HepG2 (cell line): ENCODE data around the gene PRR12. TPM values are rescaled to one million over a fixed set of nuclear protein-coding genes. Genes with fewer than 3 reads are reported as not detected.

Experiments
- CBX5 ChIP-seq: sonication (generic); formaldehyde crosslinking; IDR thresholded peaks from 2 replicates; pipeline ENCODE4 v1.4.0; 2020; ENCODE audit warnings: missing genetic modification reagents, borderline replicate concordance
- CHCHD3 ChIP-seq: sonication (generic); formaldehyde crosslinking; IDR thresholded peaks from 2 replicates; pipeline ENCODE4 v1.8.0; 2022; ENCODE audit warnings: mild to moderate bottlenecking, missing genetic modification reagents, moderate library complexity
- HDAC1 ChIP-seq: sonication (generic); formaldehyde crosslinking; IDR thresholded peaks from 2 replicates; pipeline ENCODE4 v1.5.1; 2020; ENCODE audit warnings: mild to moderate bottlenecking, missing genetic modification reagents
- HOXA3 ChIP-seq: sonication (generic); formaldehyde crosslinking; IDR thresholded peaks from 2 replicates; pipeline ENCODE4 v1.5.0; 2020; ENCODE audit warnings: missing genetic modification reagents
- KLF12 ChIP-seq: sonication (generic); formaldehyde crosslinking; IDR thresholded peaks from 2 replicates; pipeline ENCODE4 v1.4.0; 2020; ENCODE audit warnings: missing genetic modification reagents, borderline replicate concordance
- NCOA5 ChIP-seq: sonication (generic); formaldehyde crosslinking; IDR thresholded peaks from 2 replicates; pipeline ENCODE4 v1.4.0; 2020; ENCODE audit warnings: missing genetic modification reagents
- RAD51 ChIP-seq: fragments of 450-650 bp; IDR thresholded peaks from 2 replicates; pipeline ENCODE4 v1.6.1; 2016; ENCODE audit warnings: borderline replicate concordance
- SMAD9 ChIP-seq: sonication (generic); formaldehyde crosslinking; IDR thresholded peaks from 2 replicates; pipeline ENCODE4 v1.5.1; 2020; ENCODE audit warnings: mild to moderate bottlenecking, missing genetic modification reagents
- SPEN ChIP-seq: sonication (generic); formaldehyde crosslinking; IDR thresholded peaks from 2 replicates; pipeline ENCODE4 v1.5.1; 2020; ENCODE audit warnings: low read depth, mild to moderate bottlenecking, missing genetic modification reagents
- ZFAT ChIP-seq: sonication (generic); formaldehyde crosslinking; conservative IDR thresholded peaks from 2 replicates; pipeline ENCODE4 v1.8.1; 2023; ENCODE audit warnings: missing genetic modification reagents, inconsistent platforms
- ZNF253 ChIP-seq: sonication (generic); formaldehyde crosslinking; IDR thresholded peaks from 2 replicates; pipeline ENCODE4 v1.8.0; 2022; ENCODE audit warnings: mild to moderate bottlenecking, missing genetic modification reagents, borderline replicate concordance
- ZNF296 ChIP-seq: sonication (generic); formaldehyde crosslinking; conservative IDR thresholded peaks from 2 replicates; pipeline ENCODE4 v1.5.0; 2020; ENCODE audit warnings: mild to moderate bottlenecking, missing genetic modification reagents
- ZNF33B ChIP-seq: sonication (generic); formaldehyde crosslinking; IDR thresholded peaks from 2 replicates; pipeline ENCODE4 v1.5.1; 2020; ENCODE audit warnings: mild to moderate bottlenecking, missing genetic modification reagents
- ZSCAN21 ChIP-seq: sonication (generic); formaldehyde crosslinking; IDR thresholded peaks from 2 replicates; pipeline ENCODE4 v1.8.0; 2022; ENCODE audit warnings: mild to moderate bottlenecking, missing genetic modification reagents, moderate library complexity, borderline replicate concordance
- polyA plus RNA-seq, 8 experiments: library from polyadenylated mRNA; depleted of rRNA in 3 of 8; stranded (reverse) in 7 of 8; unstranded in 1 of 8; fragments of >200 nt; fragmentation: Illumina TruSeq in 4 of 8; extraction: Trizol in 4 of 8; gene quantifications; 2 replicates each; pipeline versions ENCODE4 v1.2.1 to v1.2.3, GENCODE V29; 2011 to 2016; ENCODE audit warnings: low read depth in 4 of 8, missing spikeins in 1 of 8, mixed read lengths in 1 of 8; ENCODE audit not compliant: insufficient read depth in 1 of 8
- total RNA-seq, 5 experiments: library from RNA; depleted of rRNA; stranded (reverse); fragments of >200 nt; fragmentation: Illumina TruSeq; extraction: Trizol; gene quantifications; 2 replicates each; pipeline ENCODE4 v1.2.3, GENCODE V29; 2016; ENCODE audit warnings: low read depth in 1 of 5
- TF ChIP-seq, protein P1 (sequence below): sonication (generic); formaldehyde crosslinking; IDR thresholded peaks from 2 replicates; pipeline ENCODE4 v1.4.0; 2020; ENCODE audit warnings: missing genetic modification reagents
- TF ChIP-seq, protein P2 (sequence below): sonication (generic); formaldehyde crosslinking; IDR thresholded peaks from 2 replicates; pipeline ENCODE4 v1.4.0; 2020; ENCODE audit warnings: missing genetic modification reagents, borderline replicate concordance
- TF ChIP-seq, protein P3 (sequence below): sonication (generic); formaldehyde crosslinking; conservative IDR thresholded peaks from 2 replicates; pipeline ENCODE4 v1.8.1; 2023; ENCODE audit warnings: missing genetic modification reagents
- TF ChIP-seq, protein P4 (sequence below): sonication (generic); formaldehyde crosslinking; IDR thresholded peaks from 2 replicates; pipeline ENCODE4 v1.4.0; 2020; ENCODE audit warnings: mild to moderate bottlenecking, missing genetic modification reagents

Gene PRR12
- total and polyA plus RNA-seq, 2 of the 13 experiments (the other 11 are each of a cell fraction or from before 2014, with no cell fraction given): 0.62 to 1.5 TPM

DNA sequence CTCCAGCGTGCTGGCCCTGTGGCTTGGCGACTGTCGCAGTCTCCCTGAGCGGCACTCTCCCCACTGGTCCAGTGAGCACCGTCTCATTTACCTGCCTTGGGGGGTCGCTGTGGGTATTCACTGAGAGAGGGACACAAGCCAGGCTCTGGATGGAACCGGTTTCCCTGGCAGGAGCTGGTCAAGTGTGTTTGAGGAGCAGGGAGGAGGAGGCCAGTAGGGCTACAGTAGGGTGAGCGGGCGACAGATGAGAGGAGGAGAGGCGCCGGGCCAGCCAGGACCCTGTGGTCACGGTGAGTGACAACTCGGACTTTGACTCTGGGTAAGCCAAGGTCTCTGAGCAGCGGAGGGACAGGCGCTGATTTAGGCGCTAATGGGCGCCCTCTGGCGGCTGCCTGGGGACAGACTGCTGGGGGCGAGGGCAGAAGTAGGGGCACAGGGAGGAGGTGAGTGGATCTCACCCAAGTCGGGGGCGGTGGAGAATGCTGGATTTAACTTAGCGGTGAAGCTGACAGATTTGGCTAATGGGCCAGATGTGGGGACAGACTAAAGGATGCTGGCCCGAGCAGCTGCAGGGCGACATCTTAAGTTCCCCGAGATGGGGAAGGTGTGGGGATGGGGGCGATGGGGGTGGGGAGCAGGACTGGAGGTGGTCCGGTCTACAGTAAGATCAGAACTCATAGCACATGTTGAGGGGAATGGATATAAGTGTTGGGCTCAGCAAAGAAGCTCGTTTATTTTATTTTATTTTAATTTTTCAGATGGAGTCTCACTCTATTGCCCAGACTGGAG, 81.3 kb downstream of the PRR12 start (continued):
- TF ChIP-seq, protein P1, sequence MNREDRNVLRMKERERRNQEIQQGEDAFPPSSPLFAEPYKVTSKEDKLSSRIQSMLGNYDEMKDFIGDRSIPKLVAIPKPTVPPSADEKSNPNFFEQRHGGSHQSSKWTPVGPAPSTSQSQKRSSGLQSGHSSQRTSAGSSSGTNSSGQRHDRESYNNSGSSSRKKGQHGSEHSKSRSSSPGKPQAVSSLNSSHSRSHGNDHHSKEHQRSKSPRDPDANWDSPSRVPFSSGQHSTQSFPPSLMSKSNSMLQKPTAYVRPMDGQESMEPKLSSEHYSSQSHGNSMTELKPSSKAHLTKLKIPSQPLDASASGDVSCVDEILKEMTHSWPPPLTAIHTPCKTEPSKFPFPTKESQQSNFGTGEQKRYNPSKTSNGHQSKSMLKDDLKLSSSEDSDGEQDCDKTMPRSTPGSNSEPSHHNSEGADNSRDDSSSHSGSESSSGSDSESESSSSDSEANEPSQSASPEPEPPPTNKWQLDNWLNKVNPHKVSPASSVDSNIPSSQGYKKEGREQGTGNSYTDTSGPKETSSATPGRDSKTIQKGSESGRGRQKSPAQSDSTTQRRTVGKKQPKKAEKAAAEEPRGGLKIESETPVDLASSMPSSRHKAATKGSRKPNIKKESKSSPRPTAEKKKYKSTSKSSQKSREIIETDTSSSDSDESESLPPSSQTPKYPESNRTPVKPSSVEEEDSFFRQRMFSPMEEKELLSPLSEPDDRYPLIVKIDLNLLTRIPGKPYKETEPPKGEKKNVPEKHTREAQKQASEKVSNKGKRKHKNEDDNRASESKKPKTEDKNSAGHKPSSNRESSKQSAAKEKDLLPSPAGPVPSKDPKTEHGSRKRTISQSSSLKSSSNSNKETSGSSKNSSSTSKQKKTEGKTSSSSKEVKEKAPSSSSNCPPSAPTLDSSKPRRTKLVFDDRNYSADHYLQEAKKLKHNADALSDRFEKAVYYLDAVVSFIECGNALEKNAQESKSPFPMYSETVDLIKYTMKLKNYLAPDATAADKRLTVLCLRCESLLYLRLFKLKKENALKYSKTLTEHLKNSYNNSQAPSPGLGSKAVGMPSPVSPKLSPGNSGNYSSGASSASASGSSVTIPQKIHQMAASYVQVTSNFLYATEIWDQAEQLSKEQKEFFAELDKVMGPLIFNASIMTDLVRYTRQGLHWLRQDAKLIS (CRISPR knock-in tag): no peak
- TF ChIP-seq, protein P2, sequence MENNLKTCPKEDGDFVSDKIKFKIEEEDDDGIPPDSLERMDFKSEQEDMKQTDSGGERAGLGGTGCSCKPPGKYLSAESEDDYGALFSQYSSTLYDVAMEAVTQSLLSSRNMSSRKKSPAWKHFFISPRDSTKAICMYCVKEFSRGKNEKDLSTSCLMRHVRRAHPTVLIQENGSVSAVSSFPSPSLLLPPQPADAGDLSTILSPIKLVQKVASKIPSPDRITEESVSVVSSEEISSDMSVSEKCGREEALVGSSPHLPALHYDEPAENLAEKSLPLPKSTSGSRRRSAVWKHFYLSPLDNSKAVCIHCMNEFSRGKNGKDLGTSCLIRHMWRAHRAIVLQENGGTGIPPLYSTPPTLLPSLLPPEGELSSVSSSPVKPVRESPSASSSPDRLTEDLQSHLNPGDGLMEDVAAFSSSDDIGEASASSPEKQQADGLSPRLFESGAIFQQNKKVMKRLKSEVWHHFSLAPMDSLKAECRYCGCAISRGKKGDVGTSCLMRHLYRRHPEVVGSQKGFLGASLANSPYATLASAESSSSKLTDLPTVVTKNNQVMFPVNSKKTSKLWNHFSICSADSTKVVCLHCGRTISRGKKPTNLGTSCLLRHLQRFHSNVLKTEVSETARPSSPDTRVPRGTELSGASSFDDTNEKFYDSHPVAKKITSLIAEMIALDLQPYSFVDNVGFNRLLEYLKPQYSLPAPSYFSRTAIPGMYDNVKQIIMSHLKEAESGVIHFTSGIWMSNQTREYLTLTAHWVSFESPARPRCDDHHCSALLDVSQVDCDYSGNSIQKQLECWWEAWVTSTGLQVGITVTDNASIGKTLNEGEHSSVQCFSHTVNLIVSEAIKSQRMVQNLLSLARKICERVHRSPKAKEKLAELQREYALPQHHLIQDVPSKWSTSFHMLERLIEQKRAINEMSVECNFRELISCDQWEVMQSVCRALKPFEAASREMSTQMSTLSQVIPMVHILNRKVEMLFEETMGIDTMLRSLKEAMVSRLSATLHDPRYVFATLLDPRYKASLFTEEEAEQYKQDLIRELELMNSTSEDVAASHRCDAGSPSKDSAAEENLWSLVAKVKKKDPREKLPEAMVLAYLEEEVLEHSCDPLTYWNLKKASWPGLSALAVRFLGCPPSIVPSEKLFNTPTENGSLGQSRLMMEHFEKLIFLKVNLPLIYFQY (CRISPR knock-in tag): peak; percentile 79; the same call in 1 of the 2 replicates
- TF ChIP-seq ZSCAN21 (peak; percentile 69; the same call in 1 of the 2 replicates), CBX5 (no peak; the same call in 1 of the 2 replicates), ZNF253 (CRISPR knock-in tag) (no peak), CHCHD3 (CRISPR knock-in tag) (no peak), ZNF33B (0 out of 2 replicates have a peak, but pooled peaks have one; percentile 62), ZFAT (CRISPR knock-in tag) (no peak), HOXA3 (CRISPR knock-in tag) (peak; percentile 69; the same call in 1 of the 2 replicates), SPEN (CRISPR knock-in tag) (peak; percentile 62; the same call in 1 of the 2 replicates), SMAD9 (CRISPR knock-in tag) (no peak), ZNF296 (CRISPR knock-in tag) (no peak), HDAC1 (CRISPR knock-in tag) (peak; percentile 65), NCOA5 (no peak), RAD51 (no peak), KLF12 (CRISPR knock-in tag) (no peak)
- TF ChIP-seq, protein P3, sequence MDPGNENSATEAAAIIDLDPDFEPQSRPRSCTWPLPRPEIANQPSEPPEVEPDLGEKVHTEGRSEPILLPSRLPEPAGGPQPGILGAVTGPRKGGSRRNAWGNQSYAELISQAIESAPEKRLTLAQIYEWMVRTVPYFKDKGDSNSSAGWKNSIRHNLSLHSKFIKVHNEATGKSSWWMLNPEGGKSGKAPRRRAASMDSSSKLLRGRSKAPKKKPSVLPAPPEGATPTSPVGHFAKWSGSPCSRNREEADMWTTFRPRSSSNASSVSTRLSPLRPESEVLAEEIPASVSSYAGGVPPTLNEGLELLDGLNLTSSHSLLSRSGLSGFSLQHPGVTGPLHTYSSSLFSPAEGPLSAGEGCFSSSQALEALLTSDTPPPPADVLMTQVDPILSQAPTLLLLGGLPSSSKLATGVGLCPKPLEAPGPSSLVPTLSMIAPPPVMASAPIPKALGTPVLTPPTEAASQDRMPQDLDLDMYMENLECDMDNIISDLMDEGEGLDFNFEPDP (CRISPR knock-in tag): no peak
- TF ChIP-seq, protein P4, sequence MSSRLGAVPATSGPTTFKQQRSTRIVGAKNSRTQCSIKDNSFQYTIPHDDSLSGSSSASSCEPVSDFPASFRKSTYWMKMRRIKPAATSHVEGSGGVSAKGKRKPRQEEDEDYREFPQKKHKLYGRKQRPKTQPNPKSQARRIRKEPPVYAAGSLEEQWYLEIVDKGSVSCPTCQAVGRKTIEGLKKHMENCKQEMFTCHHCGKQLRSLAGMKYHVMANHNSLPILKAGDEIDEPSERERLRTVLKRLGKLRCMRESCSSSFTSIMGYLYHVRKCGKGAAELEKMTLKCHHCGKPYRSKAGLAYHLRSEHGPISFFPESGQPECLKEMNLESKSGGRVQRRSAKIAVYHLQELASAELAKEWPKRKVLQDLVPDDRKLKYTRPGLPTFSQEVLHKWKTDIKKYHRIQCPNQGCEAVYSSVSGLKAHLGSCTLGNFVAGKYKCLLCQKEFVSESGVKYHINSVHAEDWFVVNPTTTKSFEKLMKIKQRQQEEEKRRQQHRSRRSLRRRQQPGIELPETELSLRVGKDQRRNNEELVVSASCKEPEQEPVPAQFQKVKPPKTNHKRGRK (CRISPR knock-in tag): no peak
